ACC112 (cell line): ENCODE measurements around the gene POLR2F.

ENCODE experiments used
- H2AFZ ChIP-seq: fragments of 200-600 bp; sonication (generic); one replicate; pipeline ENCODE4 v1.6.0; 2017; ENCODE audit warnings: antibody characterized with exemption, low read length; ENCODE audit not compliant: unreplicated experiment
- H3K27ac ChIP-seq: fragments of 200-600 bp; sonication (generic); 2 replicates; pipeline ENCODE4 v1.5.1; 2014; ENCODE audit warnings: low read depth, mild to moderate bottlenecking, antibody characterized with exemption, low read length, moderate library complexity
- H3K27me3 ChIP-seq: fragments of 200-600 bp; sonication (generic); 2 replicates; pipeline ENCODE4 v1.6.1; 2014; ENCODE audit warnings: mild to moderate bottlenecking, antibody characterized with exemption, low read length, moderate library complexity, mixed read lengths; ENCODE audit not compliant: insufficient read depth
- H3K36me3 ChIP-seq: fragments of 200-600 bp; sonication (generic); 2 replicates; pipeline ENCODE4 v1.6.1; 2016; ENCODE audit warnings: mild to moderate bottlenecking, antibody characterized with exemption, low read length, moderate library complexity, mixed read lengths; ENCODE audit not compliant: insufficient read depth
- H3K4me1 ChIP-seq: fragments of 200-600 bp; sonication (generic); one replicate; pipeline ENCODE4 v1.6.1; 2016; ENCODE audit warnings: low read length, mixed read lengths; ENCODE audit not compliant: insufficient read depth, unreplicated experiment, control insufficient read depth
- H3K4me3 ChIP-seq: fragments of 200-600 bp; sonication (generic); 2 replicates; pipeline ENCODE4 v1.5.1; 2014; ENCODE audit warnings: mild to moderate bottlenecking, low read depth, low read length
- H3K79me2 ChIP-seq: fragments of 200-600 bp; sonication (generic); one replicate; pipeline ENCODE4 v1.6.0; 2016; ENCODE audit warnings: low read length; ENCODE audit not compliant: control insufficient read depth, unreplicated experiment, insufficient read depth

The POLR2F gene

DNA sequence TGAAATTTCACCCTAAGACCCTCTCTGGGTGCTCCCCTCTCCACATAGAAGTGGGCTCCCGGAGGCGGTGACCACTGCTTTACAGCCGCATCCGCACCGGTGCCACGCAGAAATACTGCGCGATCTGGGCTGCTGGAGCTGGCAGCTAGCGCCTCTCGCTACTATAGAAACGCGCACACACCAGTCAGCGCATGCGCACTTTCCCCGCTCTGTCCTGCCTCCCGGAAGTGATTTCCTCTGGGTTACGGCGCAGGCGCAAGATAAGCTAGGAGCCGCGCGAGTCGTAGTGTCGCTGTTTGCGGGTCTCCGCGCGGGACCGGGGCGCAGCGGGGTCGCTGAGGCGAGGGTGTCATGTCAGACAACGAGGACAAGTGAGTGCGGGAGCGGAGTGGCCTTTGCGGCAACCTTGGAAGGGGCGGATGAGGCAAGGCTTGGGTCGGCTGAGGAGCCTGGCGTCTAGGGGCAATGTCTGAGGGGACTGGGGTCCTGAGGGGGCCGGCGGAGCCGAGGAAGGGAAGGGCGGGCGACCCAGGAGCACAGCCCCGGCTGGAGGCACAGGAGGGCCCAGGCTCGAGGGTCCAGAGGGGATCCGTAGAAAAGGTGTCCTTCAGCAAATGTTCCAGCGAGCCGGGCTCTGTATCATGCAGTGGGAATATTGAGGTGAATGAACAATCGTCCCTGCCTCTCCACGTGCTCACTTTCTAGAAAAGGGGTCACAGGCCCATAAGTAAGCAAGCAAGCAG lies at the start of gene POLR2F, which contains the start of gene C22orf23:
Gene POLR2F, plus strand, starts transcription at position 263 of the 743 bp plus-strand sequence. Its CDS starts 89 bp downstream, at position 352.
Gene C22orf23, minus strand, starts transcription at position 165 of the 743 bp plus-strand sequence. CDS start 452 bp downstream, outside the sequence.
- H3K79me2 ChIP-seq: peaks cover 17% of the 10 kb centered on the region
- peaks cover 5% of the 10 kb centered on the region for H3K4me1 ChIP-seq
- H3K4me3 ChIP-seq: peak within 1 kb of the TSS; percentile 85
- H2AFZ ChIP-seq: peak within 1 kb of the TSS; percentile 64
- H3K27ac ChIP-seq: 0 out of 2 replicates have a peak within 1 kb of the TSS, but pooled peaks have one; percentile 10
- peaks cover 2% of the 10 kb centered on the region; the same call in 1 of the 2 replicates for H3K36me3 ChIP-seq
- H3K27me3 ChIP-seq: no peaks in the 10 kb centered on the region

DNA sequence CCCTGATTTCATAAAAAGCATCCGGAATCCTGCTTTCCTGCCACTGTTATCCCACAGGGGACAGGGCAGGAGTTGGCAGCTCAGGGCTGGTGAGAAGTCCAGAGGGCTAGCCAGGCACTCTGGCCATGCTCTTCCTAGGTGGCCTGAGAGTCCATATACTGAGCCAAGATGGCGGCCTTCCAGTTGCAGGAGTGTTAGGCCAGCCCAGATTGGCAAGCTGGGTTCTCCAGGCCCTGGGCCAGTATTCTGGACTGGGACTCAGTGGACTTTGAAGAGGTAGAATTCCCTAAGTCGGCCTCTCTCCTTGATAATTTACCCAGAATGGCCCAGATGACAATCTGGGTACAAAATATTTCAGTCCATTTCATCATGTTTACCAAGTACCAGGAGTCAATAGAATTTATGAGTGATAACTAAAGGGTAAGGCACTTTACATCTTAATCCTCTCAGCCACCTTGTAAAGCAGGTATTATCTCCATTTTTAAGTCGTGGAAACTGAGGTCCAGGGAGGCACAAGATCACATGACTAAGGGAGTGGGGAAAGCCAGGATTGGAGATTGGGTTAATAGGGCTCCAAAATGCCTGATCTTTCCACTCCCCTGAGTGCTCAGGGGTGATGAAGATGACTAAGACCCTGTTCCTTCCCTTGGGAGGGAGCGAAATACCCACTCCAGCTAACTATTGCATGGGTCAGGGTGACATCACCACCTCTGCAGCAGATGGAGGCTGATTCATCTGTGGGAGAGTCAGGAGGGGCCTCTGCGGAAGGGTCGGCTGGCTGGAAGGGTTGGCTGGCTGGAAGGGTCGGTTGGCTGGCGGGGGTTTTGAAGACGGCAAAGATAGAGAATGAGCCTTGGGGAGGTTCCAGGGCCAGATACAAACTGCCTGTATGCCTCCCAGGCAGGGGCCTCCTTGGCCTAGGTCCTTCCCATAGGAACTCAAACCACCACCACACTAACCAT lies 48.6 kb upstream of the POLR2F start:
- Histone ChIP-seq H3K27me3 (no peaks in the 10 kb centered on the region), H3K79me2 (peaks cover 30% of the 10 kb centered on the region), H3K4me3 (peak overlapping the region; percentile 78), H3K27ac (peak overlapping the region; percentile 98), H3K36me3 (no peaks in the 10 kb centered on the region), H2AFZ (no peak overlapping the region), H3K4me1 (peaks cover 18% of the 10 kb centered on the region)

- peak within 1 kb of the TSS; percentile 98 for H3K27ac ChIP-seq
- peak within 1 kb of the TSS; percentile 6 for H2AFZ ChIP-seq
These were observed 47.8 kb upstream of the POLR2F start, which contains the start of gene MICALL1 for GRCh38 chr22:37905534-37906363. TSS of gene MICALL1 (plus strand) at chr22:37906297. CDS start at chr22:37906423, 126 bp downstream.

DNA sequence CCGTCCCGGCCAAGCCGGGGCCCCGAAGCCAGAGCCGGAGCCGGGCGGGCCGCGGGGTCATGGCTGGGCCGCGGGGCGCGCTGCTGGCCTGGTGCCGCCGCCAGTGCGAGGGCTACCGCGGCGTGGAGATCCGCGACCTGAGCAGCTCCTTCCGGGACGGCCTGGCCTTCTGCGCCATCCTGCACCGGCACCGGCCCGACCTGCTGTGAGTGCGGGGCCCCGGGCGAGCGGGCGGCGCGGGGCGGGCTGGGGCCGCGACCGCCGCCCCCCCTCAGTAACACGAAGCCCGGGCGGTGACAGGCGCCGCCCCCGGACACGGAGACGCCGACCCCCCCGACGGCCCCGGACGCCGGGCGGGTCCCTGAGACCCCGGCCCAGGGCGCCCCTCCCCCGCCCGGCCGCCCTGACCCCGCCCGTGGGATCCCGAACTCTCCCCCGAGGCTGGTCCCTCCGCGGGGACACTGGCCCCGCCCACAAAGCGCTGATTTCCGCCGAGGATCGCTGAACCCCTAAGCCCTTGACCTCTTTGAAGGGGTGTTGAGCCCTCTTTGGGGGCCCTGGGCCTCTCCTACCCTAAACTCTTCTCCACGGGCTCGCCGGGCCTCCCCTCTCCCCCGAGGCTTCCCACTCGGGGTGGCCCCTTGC lies 47.0 kb upstream of the POLR2F start:
- Histone ChIP-seq H2AFZ (no peak overlapping the region), H3K4me1 (peaks cover 18% of the 10 kb centered on the region), H3K4me3 (peak overlapping the region; percentile 85), H3K27me3 (no peaks in the 10 kb centered on the region), H3K27ac (peak overlapping the region; percentile 60; the same call in 1 of the 2 replicates), H3K36me3 (no peaks in the 10 kb centered on the region), H3K79me2 (peaks cover 35% of the 10 kb centered on the region)

More at GRCh38 chr22:37905534-37906363, 47.8 kb upstream of the POLR2F start, which contains the start of gene MICALL1:
- Histone ChIP-seq H3K4me1 (peaks cover 18% of the 10 kb centered on the region), H3K4me3 (peak within 1 kb of the TSS; percentile 85), H3K36me3 (no peaks in the 10 kb centered on the region), H3K27me3 (no peaks in the 10 kb centered on the region), H3K79me2 (peaks cover 35% of the 10 kb centered on the region)

DNA sequence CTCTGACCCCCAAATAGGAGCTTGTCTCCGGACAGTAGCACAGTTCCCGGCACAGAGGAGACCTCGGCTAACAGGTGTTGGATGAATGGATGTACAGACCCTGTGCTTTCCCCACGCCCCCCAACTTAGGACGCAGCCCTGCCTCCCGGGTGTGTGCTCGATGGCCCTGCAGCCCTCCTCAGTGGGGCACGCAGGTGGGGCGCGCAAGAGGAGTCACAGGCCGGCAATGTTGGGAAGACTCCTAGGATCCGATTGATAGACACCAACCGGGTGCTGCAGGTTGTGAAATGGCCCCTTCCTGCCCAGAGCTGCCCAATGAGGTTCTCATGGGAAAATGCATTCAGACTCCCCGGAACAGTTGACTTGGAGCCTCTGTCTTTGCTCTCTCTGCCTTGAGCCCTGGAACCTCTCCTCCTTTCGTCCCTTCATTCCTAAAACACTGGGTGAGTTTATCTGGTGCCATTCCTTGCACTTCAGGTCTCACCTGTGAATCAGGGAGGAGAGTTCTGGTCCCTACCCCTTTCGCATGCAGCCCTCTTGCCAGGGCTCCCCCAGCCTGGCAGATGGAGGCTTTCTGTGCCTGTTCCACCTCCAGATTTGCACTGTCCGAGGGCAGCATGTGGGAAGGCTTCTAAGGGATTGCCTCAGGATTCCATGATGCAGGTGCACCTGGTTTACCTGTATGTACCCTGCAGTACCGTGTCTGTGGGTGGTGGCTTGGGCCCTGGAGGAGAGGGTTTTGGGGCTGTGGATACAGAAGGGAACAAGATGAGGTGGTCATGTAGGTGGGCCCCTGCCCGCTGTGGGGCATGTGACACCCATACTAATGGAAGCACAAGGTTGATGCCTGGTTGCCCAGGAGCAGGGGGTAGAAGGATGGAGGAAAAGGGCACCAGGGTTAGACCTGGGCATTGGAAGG lies 46.2 kb upstream of the POLR2F start:
- Histone ChIP-seq H3K79me2 (peaks cover 35% of the 10 kb centered on the region), H3K4me1 (peaks cover 18% of the 10 kb centered on the region), H2AFZ (no peak overlapping the region), H3K4me3 (peak overlapping the region; percentile 85), H3K27ac (peak overlapping the region; percentile 60; the same call in 1 of the 2 replicates), H3K27me3 (no peaks in the 10 kb centered on the region), H3K36me3 (no peaks in the 10 kb centered on the region)

DNA sequence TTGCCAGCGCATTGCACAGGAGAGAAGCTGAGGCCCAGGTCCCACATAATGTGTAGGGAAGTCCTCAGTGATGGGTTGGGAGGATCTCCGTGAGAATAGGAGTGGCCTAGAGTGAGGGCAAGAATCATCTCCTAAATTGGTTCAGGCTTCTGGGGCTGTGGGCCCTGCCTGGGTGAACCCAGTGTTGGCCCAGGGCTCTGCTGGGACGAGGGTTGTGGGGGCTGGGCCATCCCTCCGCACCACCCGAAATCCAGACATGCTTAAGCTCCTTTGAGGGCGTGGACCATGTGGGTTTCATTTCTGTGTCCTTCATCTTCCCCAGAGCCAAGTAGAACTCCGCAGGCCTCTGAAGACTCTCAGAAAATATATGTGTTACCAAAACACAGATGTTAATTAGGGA lies 43.7 kb upstream of the POLR2F start:
- no peaks in the 10 kb centered on the region for H3K27me3 ChIP-seq
- H2AFZ ChIP-seq: no peak overlapping the region
- H3K79me2 ChIP-seq: peaks cover 35% of the 10 kb centered on the region
- no peak overlapping the region for H3K4me3 ChIP-seq
- H3K4me1 ChIP-seq: peaks cover 12% of the 10 kb centered on the region
- no peaks in the 10 kb centered on the region for H3K36me3 ChIP-seq
- H3K27ac ChIP-seq: no peak overlapping the region

DNA sequence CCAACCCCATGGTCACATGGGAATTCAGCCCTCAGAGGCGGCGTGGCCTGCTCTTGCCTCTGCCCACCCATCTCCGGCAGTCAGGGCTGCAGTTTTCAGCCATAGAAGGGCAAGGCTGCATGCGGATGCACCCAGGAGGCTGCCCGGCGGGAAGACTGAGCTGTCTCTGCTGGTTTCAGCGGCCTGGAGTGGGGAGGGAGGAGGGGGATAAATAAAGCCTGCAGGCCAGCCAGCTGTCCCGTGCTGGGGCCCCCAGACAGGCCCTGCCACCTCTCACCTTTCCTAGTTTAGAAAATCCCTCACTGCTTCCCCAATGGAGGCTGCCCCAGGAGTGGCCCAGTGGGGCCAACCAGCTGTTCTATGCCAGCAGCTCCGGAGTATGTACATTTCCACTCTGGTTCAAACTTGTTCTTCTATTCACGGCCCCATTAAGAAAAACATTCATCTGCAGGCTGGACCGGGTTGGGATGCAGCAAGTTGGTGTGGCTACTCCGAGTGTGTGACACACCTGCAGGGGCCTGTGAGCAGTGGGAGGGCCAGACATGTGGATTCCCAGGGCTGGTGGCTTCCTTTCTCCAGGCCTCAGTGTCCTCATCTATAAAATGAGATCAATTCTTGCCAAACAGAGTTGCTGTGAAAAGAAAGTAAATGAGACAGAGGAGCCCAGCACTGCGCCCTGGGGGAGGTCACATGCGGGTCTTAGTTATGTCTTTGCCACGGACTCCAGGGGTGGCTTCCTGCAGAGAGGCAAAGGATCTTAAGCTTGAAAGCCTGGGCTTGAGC lies 42.4 kb upstream of the POLR2F start:
- peaks cover 35% of the 10 kb centered on the region for H3K79me2 ChIP-seq

GRCh38 chr22:37911697-37912096 lies 41.8 kb upstream of the POLR2F start:
- Histone ChIP-seq H3K79me2 (peaks cover 31% of the 10 kb centered on the region), H3K27ac (no peak overlapping the region), H3K27me3 (no peaks in the 10 kb centered on the region), H3K4me1 (peaks cover 6% of the 10 kb centered on the region), H3K36me3 (no peaks in the 10 kb centered on the region), H3K4me3 (no peak overlapping the region), H2AFZ (no peak overlapping the region)

More for the DNA sequence above, 42.4 kb upstream of the POLR2F start:
- H3K4me1 ChIP-seq: peaks cover 6% of the 10 kb centered on the region
- H3K27me3 ChIP-seq: no peaks in the 10 kb centered on the region
- H3K36me3 ChIP-seq: no peaks in the 10 kb centered on the region
- no peak overlapping the region for H3K4me3 ChIP-seq
- H2AFZ ChIP-seq: no peak overlapping the region
- H3K27ac ChIP-seq: no peak overlapping the region
